Activated CD4-positive, alpha-beta T cell treated with anti-CD3 and anti-CD28 coated beads for 48 hours (primary cell): ENCODE data around the gene SCO2.
"Not testable (repeated sequence)": the region's sequence is repeated elsewhere in the genome, so short reads cannot be mapped to it uniquely, and the experiment has no call there.

Source experiments
- DNase-seq: peaks from one replicate; pipeline ENCODE4 v3.0.0-alpha.2; 2020

Gene SCO2

GRCh38 chr22:50530877-50531545 lies 5.6 kb upstream of the SCO2 start:
- peak; percentile 91 for DNase-seq

DNA sequence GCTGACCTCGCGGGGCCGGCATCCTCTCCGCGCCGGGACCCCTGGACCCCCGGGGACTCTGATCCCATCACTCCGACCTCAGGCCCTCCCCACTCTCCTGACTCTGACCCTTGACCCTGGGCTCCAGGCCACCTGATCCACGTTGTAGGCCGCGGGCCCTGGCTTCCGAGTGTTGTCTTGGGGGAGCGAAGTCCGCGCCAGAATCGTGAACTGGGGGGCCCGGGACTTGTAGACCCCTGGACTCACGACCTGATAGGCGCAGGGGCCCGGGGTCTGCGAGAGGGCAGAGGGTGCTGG lies 5.1 kb upstream of the SCO2 start:
- no peak for DNase-seq

GRCh38 chr22:50529897-50530579 lies 4.6 kb upstream of the SCO2 start, which contains the start of gene TYMP:
TYMP (minus strand) TSS chr22:50530012; CDS start chr22:50529709, 303 bp downstream.
- peak; percentile 79 for DNase-seq

- no peak for DNase-seq
Observed at GRCh38 chr22:50529416-50529896, 4.1 kb upstream of the SCO2 start.

- DNase-seq: no peak
Observed at GRCh38 chr22:50528682-50529415, 3.5 kb upstream of the SCO2 start.

DNA sequence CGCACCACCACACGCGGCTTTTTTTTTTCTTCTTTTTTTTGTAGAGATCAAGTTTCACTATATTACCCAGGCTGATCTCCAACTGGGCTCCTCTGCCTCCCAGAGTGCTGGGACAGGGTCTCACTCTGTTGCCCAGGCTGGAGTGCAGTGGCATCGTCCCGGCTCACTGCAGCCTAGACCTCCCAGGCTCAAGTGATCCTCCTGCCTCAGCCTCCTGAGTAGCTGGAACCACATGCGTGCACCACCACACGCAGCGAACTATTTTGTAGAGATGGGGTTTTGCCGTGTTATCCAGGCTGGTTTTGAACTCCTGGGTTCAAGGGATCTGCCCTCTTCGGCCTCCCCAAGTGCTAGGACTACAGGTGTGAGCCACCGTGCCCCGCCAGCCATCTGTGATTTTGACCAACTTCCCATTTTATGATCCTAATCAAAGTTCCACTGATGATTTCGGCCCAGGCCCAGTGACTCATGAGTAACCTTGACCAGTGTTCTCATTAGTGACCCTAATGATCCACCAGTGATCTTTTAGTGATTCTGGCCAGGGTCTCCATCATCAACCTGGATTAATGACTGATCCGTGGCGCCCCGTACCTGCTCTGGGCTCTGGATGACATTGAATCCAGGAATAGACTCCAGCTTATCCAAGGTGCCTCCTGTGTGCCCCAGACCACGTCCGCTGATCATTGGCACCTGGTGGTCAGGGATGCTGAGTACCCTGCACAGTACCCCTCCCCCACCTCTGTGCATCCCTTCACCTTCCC lies 2.7 kb upstream of the SCO2 start:
- DNase-seq: no peak

- peak; percentile 67 for DNase-seq
Observed at GRCh38 chr22:50526834-50527801, 1.7 kb upstream of the SCO2 start.

GRCh38 chr22:50526108-50526833 lies 873 bp upstream of the SCO2 start:
- peak; percentile 93 for DNase-seq

DNA sequence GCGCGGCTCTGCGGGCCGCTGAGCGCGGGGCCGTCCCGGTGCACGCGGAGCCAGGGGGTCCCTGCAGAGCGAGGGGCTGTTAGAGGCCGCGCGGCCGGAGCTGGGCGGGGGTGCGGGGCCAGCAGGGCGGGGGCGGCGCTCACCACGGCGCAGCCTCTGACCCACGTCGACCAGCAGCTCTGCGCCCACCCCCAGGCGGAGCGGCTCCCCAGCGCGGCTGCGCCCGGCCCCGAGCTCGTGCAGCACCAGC lies 385 bp upstream of the SCO2 start:
- no peak for DNase-seq

- no peak for DNase-seq
Observed at GRCh38 chr22:50524676-50525103, 708 bp downstream of the SCO2 start.

GRCh38 chr22:50523806-50524675 lies 1.4 kb downstream of the SCO2 start:
- no peak for DNase-seq

DNA sequence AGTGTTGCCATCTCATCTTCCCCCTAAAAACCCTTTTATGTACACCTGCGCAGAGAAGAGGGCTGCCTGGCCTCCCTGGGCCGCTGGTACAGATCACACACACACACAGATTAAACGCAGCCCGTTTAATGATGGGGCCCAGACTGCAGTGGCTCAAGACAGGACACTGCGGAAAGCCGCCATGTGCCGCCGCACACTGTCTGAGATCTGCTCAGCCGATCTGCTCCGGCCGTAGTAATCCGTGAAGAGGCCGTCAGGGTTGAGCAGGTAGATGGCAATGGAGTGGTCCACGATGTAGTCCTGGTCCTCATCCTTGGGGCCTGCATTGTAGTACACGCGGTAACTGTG lies 2.0 kb downstream of the SCO2 start:
- DNase-seq: no peak

DNA sequence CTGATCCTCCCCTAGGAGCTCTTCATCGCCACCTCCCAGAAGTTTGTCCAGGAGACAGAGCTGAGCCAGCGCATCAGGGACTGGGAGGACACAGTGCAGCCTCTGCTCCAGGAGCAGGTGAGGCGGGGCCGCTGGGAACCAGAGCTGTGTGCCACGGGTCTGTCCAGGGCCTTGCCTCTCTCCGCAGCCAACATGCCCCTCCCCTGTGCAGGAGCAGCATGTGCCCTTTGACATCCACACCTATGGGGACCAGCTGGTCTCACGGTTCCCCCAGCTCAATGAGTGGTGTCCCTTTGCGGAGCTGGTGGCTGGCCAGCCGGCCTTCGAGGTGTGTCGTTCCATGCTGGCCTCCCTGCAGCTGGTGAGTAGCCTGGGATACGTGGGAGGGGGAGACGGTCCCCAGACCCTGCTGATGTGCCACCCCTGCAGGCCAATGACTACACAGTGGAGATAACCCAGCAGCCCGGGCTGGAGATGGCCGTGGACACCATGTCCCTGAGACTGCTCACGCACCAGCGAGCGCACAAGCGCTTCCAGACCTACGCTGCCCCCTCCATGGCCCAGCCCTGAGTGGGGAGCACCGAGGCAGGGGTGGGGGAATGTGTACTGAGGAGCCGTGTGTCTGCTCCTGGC lies 2.5 kb downstream of the SCO2 start:
- no peak for DNase-seq

DNA sequence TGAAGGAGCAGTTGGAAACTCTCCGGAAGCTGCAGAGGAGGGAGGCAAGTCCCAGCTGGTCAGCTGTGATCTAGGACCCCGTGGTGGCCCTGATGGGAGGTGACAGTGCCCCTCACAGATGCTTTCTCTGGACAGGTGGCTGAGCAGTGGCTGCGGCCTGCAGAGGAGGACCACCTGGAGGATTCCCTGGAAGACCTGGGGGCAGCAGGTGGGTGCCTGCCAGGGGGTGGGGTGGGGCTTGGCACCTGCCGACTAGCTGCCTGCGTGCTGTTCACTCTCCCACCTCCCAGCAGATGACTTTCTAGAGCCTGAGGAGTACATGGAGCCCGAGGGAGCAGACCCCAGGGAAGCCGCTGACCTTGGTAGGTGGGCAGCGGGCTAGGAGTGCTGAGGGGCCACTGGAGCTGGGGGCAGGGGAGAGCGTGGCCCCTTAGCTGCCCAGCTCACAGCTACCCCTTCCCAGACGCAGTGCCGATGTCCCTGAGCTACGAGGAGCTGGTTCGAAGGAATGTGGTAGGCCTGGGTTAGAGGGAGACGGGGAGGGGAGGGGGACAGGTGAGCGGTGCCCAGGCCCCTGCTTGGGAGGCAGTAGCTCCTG lies 3.1 kb downstream of the SCO2 start:
- no peak for DNase-seq

- no peak for DNase-seq
Observed at GRCh38 chr22:50521710-50522109, 3.7 kb downstream of the SCO2 start.

DNA sequence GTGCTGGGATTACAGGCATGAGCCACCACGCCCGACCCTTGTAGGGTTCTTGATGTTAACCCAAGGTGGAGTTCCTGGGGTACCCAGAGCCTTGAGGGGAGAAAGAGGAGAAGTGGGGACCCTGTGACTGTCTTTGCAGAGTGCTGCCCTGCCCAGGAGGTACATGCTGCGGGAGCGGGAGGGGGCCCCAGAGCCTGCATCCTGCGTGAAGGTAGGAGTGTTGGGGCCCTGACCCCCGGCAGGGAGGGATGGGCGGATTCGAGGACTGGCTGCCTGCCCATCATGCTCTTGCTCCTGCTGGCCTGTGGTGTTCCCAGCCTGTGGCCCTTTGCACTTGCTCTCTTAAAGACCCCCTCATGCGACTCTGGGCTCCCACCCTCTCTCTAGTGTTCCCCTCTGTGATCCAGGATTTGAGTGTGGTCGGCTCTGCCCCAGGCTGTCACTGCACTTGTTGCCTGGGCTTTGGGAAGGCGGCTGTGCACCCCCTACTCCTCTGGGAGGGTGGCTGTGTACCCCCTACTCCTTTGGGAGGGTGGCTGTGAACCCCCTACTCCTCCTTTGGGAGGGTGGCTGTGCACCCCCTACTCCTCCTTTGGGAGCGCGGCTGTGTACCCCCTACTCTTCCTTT lies 4.5 kb downstream of the SCO2 start:
- DNase-seq: no peak

- not testable (repeated sequence) for DNase-seq
Observed at GRCh38 chr22:50520184-50520583, 5.2 kb downstream of the SCO2 start.

GRCh38 chr22:50519151-50519550 lies 6.2 kb downstream of the SCO2 start:
- DNase-seq: no peak

GRCh38 chr22:50518606-50519005 lies 6.8 kb downstream of the SCO2 start:
- DNase-seq: no peak
